HS-27A (cell line): ENCODE measurements around the gene BEGAIN.
"Not testable (repeated sequence)": the region's sequence is repeated elsewhere in the genome, so short reads cannot be mapped to it uniquely, and the experiment has no call there.

ENCODE experiments used
- DNase-seq: peaks from one replicate; pipeline ENCODE4 v3.0.0-alpha.2; 2012; ENCODE audit warnings: low read depth, missing footprints

The BEGAIN gene

GRCh38 chr14:100523131-100523842 lies 63.9 kb downstream of the BEGAIN start:
- no peak for DNase-seq

GRCh38 chr14:100522616-100523099 lies 64.6 kb downstream of the BEGAIN start:
- no peak for DNase-seq

DNA sequence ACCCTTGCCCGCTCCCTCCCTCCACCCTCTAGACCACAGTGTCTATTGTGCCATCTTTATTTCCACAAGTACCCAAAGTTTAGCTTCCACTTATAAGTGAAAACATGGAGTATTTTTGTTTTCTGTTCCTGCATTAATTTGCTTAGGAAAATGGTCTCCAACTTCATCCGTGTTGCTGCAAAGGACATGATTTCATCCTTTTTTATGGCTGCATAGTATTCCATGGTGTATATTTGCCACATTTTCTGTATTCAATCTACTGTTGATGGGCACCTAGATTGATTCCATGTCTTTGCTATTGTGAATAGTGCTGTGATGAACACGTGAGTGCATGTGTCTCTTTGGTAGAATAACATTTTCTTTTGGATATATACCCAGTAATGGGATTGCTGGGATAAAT lies 81.2 kb downstream of the BEGAIN start:
- not testable (repeated sequence) for DNase-seq

DNA sequence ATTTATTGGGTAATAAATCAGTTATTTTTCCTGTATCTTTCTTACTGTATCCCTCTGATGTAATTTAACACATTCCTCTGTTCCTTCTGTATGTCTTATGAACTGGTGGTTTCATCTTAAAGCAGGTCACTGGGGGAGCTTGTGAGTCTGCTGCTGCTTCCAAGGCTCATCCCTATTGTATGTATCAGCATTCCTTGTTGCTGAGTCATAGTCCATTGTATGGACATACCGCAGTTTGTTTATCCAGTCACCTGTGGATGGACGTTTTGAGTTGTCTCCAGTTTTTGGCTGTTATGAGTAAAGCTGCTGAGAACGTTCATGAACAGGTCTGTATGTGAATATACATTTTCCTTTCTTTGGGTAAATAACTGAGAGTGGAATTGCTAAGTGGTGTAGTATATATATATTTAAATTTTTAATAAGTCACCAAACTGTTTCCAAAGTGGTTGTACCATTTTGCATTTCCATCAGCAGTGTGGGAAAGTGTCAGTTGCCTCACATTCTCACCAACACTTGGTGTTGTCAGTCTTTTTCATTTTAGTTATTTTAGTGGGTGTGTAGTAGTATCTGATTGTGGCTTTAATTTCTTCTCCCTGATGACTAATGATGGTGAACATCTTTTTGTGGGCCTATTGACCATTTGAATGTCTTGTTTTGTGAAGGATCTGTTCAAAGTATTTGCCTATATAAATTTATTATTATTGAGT lies 82.7 kb downstream of the BEGAIN start:
- no peak for DNase-seq

GRCh38 chr14:100503251-100503650 lies 84.0 kb downstream of the BEGAIN start:
- no peak for DNase-seq

GRCh38 chr14:100502622-100503220 lies 84.5 kb downstream of the BEGAIN start:
- DNase-seq, result no peak

DNA sequence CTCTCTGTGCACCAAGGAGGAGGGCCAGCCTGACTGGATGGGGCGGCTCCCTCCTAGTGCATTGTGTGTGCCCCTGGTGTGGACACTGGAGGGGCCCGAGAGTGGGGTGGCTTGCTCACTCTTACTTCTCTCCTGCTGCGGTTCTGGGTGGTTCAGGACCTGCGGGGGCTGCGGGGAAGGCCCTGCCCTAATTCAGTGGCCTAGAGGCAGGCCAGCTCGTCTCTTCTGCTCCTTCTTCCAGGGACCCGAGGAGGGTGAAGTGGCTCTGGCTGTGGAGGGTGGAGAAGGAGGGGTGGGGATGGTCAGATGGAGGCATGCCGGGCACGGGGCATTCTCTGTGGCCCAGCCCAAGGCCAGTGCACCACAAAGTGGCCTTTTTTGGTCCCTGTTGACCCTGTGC lies 87.1 kb downstream of the BEGAIN start:
- no peak for DNase-seq

DNA sequence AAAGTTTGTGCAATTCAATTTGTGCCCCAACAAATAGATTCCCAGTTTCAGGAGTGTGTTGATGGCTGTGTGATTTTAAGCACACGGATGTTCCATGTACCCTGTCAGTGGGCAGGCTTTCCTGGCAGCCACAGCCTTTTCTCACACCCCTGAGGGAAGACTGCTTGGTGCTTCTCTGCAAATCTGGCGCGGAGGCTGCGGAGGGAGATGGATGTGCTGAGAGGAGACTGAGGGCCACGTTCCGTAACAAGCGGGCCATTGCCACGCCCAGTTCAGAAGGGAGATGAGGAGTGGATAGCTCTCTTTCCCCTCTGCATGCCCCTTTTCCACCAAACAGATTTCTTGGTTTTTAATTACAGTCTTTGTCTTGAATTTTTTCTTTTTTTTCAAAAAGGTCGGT lies 89.1 kb downstream of the BEGAIN start:
- no peak for DNase-seq

DNA sequence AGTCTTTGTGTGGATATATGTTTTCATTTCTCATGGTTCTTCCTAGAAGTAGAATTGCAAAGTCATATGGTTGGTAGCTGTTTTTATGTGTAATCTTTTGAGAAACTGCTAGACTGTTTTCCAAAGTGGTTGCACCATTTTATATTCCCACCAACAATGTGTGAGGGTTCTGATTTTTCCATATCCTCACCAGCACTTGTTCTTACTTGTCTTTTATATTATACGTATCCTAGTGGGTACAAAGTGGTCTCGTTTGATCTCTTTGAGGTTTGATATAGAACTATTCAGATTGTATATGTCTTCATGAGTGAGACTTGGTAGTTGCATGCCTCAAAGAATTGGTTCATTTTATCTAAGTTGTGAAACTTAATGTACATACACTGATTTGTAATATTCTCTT lies 91.3 kb downstream of the BEGAIN start:
- DNase-seq, result no peak

- DNase-seq, result no peak
Measured at GRCh38 chr14:100494645-100495044, 92.6 kb downstream of the BEGAIN start.

DNA sequence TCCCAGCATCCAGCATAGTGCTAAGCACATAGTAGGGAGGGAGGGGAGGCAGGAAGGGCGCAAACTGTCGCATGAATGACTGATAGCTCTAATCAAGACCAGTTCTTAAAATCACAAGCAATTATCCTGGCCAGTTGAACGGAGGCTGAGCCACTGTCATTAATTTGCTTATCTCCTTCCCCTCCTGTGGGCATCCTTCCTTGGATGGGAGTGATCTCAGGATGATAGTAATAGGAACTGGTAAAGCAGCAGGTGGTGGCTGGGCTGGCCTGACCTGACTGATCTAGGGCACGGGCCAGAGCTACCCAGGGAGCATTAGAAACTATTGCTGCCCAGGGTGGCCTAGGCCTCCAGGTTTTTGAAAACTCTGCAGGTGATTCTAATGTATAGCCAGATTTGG lies 97.0 kb downstream of the BEGAIN start:
- DNase-seq, result no peak

DNA sequence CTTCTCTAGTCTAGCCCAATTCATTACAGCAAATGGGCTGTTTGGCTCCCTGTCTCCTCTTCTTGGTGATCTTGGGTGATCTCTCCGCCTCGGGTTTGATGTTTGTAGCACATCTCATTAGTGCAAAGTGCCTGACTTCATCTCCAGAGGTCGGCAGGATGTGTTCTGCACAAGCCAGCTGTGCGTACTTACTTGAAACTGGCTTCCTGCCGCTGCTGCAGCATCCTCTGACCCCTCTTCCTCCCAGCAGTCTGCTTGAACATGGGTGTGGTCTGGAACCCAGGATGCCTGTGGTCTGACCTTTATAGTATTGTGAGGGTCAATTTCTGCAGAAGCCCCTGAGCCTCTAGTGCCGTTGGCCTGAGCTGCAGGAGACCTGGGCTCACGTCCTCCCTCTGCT lies 99.2 kb downstream of the BEGAIN start:
- DNase-seq, result no peak

GRCh38 chr14:100487304-100487703 lies 99.9 kb downstream of the BEGAIN start:
- DNase-seq, result no peak
